ENCODE results near the gene IGFN1.
"Not testable (repeated sequence)": the region's sequence is repeated elsewhere in the genome, so short reads cannot be mapped to it uniquely, and the experiment has no call there.

The IGFN1 gene

GRCh38 chr1:201251851-201252430 is 61.3 kb downstream of the IGFN1 start:
- DNase-seq, result no peak

- no peak for DNase-seq
These were observed 62.3 kb downstream of the IGFN1 start for GRCh38 chr1:201252944-201253371.

- no peak for DNase-seq
These were observed 62.8 kb downstream of the IGFN1 start for GRCh38 chr1:201253411-201253810.

- DNase-seq, result no peak
These were observed 63.4 kb downstream of the IGFN1 start for GRCh38 chr1:201253906-201254624.

- peak; percentile 49 for DNase-seq
These were observed 64.2 kb downstream of the IGFN1 start for GRCh38 chr1:201254625-201255478.

GRCh38 chr1:201255479-201256362 is 65.1 kb downstream of the IGFN1 start:
- DNase-seq, result no peak

GRCh38 chr1:201258132-201258531 is 67.5 kb downstream of the IGFN1 start:
- DNase-seq, result not testable (repeated sequence)

GRCh38 chr1:201258763-201259230 is 68.2 kb downstream of the IGFN1 start:
- DNase-seq, result no peak

- DNase-seq, result peak; percentile 52
These were observed 69.0 kb downstream of the IGFN1 start for GRCh38 chr1:201259476-201260235.

GRCh38 chr1:201260236-201260590 is 69.6 kb downstream of the IGFN1 start:
- DNase-seq, result no peak

GRCh38 chr1:201260648-201261311 is 70.2 kb downstream of the IGFN1 start:
- DNase-seq, result no peak

- no peak for DNase-seq
These were observed 71.3 kb downstream of the IGFN1 start for GRCh38 chr1:201261771-201262547.

- DNase-seq, result no peak
These were observed 72.5 kb downstream of the IGFN1 start for GRCh38 chr1:201262963-201263608.

- no peak for DNase-seq
These were observed 73.4 kb downstream of the IGFN1 start for GRCh38 chr1:201264072-201264471.

GRCh38 chr1:201264554-201264953 is 73.9 kb downstream of the IGFN1 start:
- no peak for DNase-seq

- DNase-seq, result no peak
These were observed 75.1 kb downstream of the IGFN1 start for GRCh38 chr1:201265756-201266155.

GRCh38 chr1:201266276-201266675 is 75.7 kb downstream of the IGFN1 start:
- DNase-seq, result no peak

GRCh38 chr1:201266774-201267173 is 76.2 kb downstream of the IGFN1 start:
- no peak for DNase-seq

GRCh38 chr1:201267481-201268229 is 77.0 kb downstream of the IGFN1 start:
- DNase-seq, result no peak
